ENCODE measurements around the gene DICER1.

GRCh38 chr14:95062220-95062619 lies 95.1 kb downstream of the DICER1 start:
- TF ChIP-seq CTCF (IDR thresholded peaks at IDR 0.05) (no peak), POLR2A (IDR thresholded peaks at IDR 0.05) (no peak)
